SK-N-SH (cell line): ENCODE results near the gene PPP1R9B. TPM values are rescaled to one million over a fixed set of nuclear protein-coding genes. Genes with fewer than 3 reads are reported as not detected.

ENCODE experiments used
- CTCF ChIA-PET: fragments of 300-600, 350-600 bp; formaldehyde crosslinking; extraction: SDS; loops from one replicate; lab custom pipeline; 2021; lab: Yijun Ruan, JAX
- POLR2A ChIA-PET: fragments of 350-600 bp; sonication (Branson Sonifier 250); formaldehyde crosslinking; extraction: SDS; loops from one replicate; lab custom pipeline; 2020; ENCODE audit warnings: antibody characterized with exemption, inconsistent platforms; lab: Yijun Ruan, JAX
- DNase-seq: peaks from one replicate; pipeline ENCODE4 v3.0.0; 2012
- H2AFZ ChIP-seq: fragments of 200-600 bp; sonication (generic); 2 replicates; pipeline ENCODE4 v1.8.1; 2016; ENCODE audit warnings: antibody characterized with exemption, mild to moderate bottlenecking, low read depth
- H3F3A ChIP-seq: fragments of 200-600 bp; sonication (generic); replicated peaks from 2 replicates; pipeline ENCODE3; 2016; ENCODE audit warnings: antibody characterized with exemption, mild to moderate bottlenecking; ENCODE audit not compliant: insufficient read depth
- H3K27ac ChIP-seq, 2 experiments: fragments of 200-500 bp in 1 of 2; fragments of 200-600 bp in 1 of 2; sonication (Bioruptor generic) in 1 of 2; sonication (generic), shearing (Covaris generic) in 1 of 2; 2 replicates each; pipeline versions ENCODE4 v1.5.1 to v1.6.1; 2014 to 2016; ENCODE audit warnings: low read depth in 2 of 2, inconsistent platforms in 1 of 2, low read length in 1 of 2, mild to moderate bottlenecking in 1 of 2, mixed read lengths in 1 of 2
- H3K27me3 ChIP-seq: fragments of 200-600 bp; sonication (generic), shearing (Covaris generic); 2 replicates; pipeline ENCODE4 v1.6.1; 2016; ENCODE audit warnings: mixed run types; ENCODE audit not compliant: insufficient read depth
- H3K36me3 ChIP-seq, 2 experiments: fragments of 200-500 bp in 1 of 2; fragments of 200-600 bp in 1 of 2; sonication (Bioruptor generic) in 1 of 2; sonication (generic) in 1 of 2; replicated peaks in 1 of 2; 2 replicates each; pipeline versions ENCODE3 to v1.5.1; 2014 to 2016; ENCODE audit warnings: low read length in 1 of 2, mild to moderate bottlenecking in 1 of 2; ENCODE audit not compliant: insufficient read depth in 2 of 2, control insufficient read depth in 1 of 2
- H3K4me1 ChIP-seq, 2 experiments: fragments of 200-500 bp in 1 of 2; fragments of 200-600 bp in 1 of 2; sonication (Bioruptor generic) in 1 of 2; sonication (generic), shearing (Covaris generic) in 1 of 2; 2 replicates each; pipeline versions ENCODE4 v1.5.1 to v1.6.1; 2014 to 2016; ENCODE audit warnings: low read depth in 1 of 2, low read length in 1 of 2, mixed run types in 1 of 2; ENCODE audit not compliant: insufficient read depth in 2 of 2, control insufficient read depth in 1 of 2
- H3K4me2 ChIP-seq: fragments of 200-600 bp; sonication (generic), shearing (Covaris generic); 2 replicates; pipeline ENCODE4 v1.6.1; 2017; ENCODE audit warnings: mixed run types
- H3K4me3 ChIP-seq, 2 experiments: fragments of 200-500 bp in 1 of 2; fragments of 200-600 bp in 1 of 2; sonication (Bioruptor generic) in 1 of 2; sonication (generic), shearing (Covaris generic) in 1 of 2; 2 replicates each; pipeline versions ENCODE4 v1.5.1 to v1.8.1; 2014 to 2016; ENCODE audit warnings: low read depth in 2 of 2, inconsistent platforms in 1 of 2, low read length in 1 of 2, mild to moderate bottlenecking in 1 of 2, mixed read lengths in 1 of 2, moderate library complexity in 1 of 2
- H3K79me2 ChIP-seq: fragments of 200-600 bp; sonication (generic); 2 replicates; pipeline ENCODE4 v1.8.1; 2017; ENCODE audit warnings: mild to moderate bottlenecking; ENCODE audit not compliant: insufficient read depth
- H3K9ac ChIP-seq: fragments of 200-600 bp; sonication (generic); 2 replicates; pipeline ENCODE4 v1.6.1; 2017; ENCODE audit warnings: mixed run types
- H3K9me2 ChIP-seq: fragments of 200-600 bp; sonication (generic); 2 replicates; pipeline ENCODE4 v1.6.1; 2017; ENCODE audit warnings: mixed run types
- H3K9me3 ChIP-seq: fragments of 200-600 bp; sonication (generic); 2 replicates; pipeline ENCODE4 v1.6.1; 2017; ENCODE audit warnings: mixed run types, mild to moderate bottlenecking, moderate library complexity
- H4K20me1 ChIP-seq: fragments of 200-600 bp; sonication (generic); 2 replicates; pipeline ENCODE4 v1.6.1; 2017; ENCODE audit warnings: mild to moderate bottlenecking, mixed run types; ENCODE audit not compliant: insufficient read depth
- CHD2 ChIP-seq: fragments of 150-350 bp; IDR thresholded peaks from 2 replicates; pipeline ENCODE4 v1.6.1; 2018; ENCODE audit warnings: low read length; ENCODE audit not compliant: partially characterized antibody
- EP300 ChIP-seq, 2 experiments: IDR thresholded peaks; 2 replicates each; pipeline versions ENCODE4 v1.4.0 to v1.6.1; 2012; ENCODE audit warnings: borderline replicate concordance in 1 of 2, low read depth in 1 of 2, low read length in 1 of 2
- EZH2phosphoT487 ChIP-seq: fragments of 200-600 bp; sonication (generic); IDR thresholded peaks from 2 replicates; pipeline ENCODE4 v1.6.1; 2017; ENCODE audit warnings: low read depth, mixed run types, mild to moderate bottlenecking, antibody characterized with exemption, moderate library complexity, borderline replicate concordance
- FOXJ3 ChIP-seq: sonication (generic); formaldehyde crosslinking; IDR thresholded peaks from 2 replicates; pipeline ENCODE4 v1.5.1; 2020; ENCODE audit warnings: mild to moderate bottlenecking, missing genetic modification reagents
- JUND ChIP-seq: IDR thresholded peaks from 2 replicates; pipeline ENCODE4 v1.4.0; 2012
- MAX ChIP-seq: IDR thresholded peaks from 2 replicates; pipeline ENCODE4 v1.4.0; 2012; ENCODE audit warnings: low read depth
- MEF2A ChIP-seq: IDR thresholded peaks from 2 replicates; pipeline ENCODE4 v1.4.0; 2012; ENCODE audit warnings: low read depth, borderline replicate concordance
- MXI1 ChIP-seq: IDR thresholded peaks from 2 replicates; pipeline ENCODE4 v1.6.1; 2012; ENCODE audit warnings: mild to moderate bottlenecking, low read depth, low read length, improper control_type of control experiment
- NRF1 ChIP-seq: IDR thresholded peaks from 2 replicates; pipeline ENCODE4 v1.6.1; 2012; ENCODE audit warnings: low read depth, mild to moderate bottlenecking, low read length
- REST ChIP-seq: IDR thresholded peaks from 2 replicates; pipeline ENCODE4 v1.6.1; 2012; ENCODE audit warnings: mild to moderate bottlenecking, low read depth, low read length, moderate library complexity
- RFX5 ChIP-seq: IDR thresholded peaks from 2 replicates; pipeline ENCODE4 v1.6.1; 2012; ENCODE audit warnings: mild to moderate bottlenecking, improper control_type of control experiment, low read length
- SIN3A ChIP-seq: IDR thresholded peaks from 2 replicates; pipeline ENCODE4 v1.6.1; 2012; ENCODE audit warnings: low read depth, mild to moderate bottlenecking, low read length, moderate library complexity, borderline replicate concordance
- TAF1 ChIP-seq: IDR thresholded peaks from 2 replicates; pipeline ENCODE4 v1.6.1; 2012; ENCODE audit warnings: low read depth, mild to moderate bottlenecking, low read length, moderate library complexity, borderline replicate concordance
- TCF12 ChIP-seq: IDR thresholded peaks from 2 replicates; pipeline ENCODE4 v1.4.0; 2012
- TEAD4 ChIP-seq: IDR thresholded peaks from 2 replicates; pipeline ENCODE4 v1.4.0; 2012; ENCODE audit warnings: mild to moderate bottlenecking, borderline replicate concordance; ENCODE audit not compliant: insufficient read depth
- YY1 ChIP-seq: IDR thresholded peaks from 2 replicates; pipeline ENCODE4 v1.4.0; 2012; ENCODE audit warnings: low read depth, mild to moderate bottlenecking
- WGBS: methylation state at CpG from one replicate; pipeline ENCODE4 v1.1.6; 2017; ENCODE audit warnings: low lambda C conversion rate; 5-methylcytosine and 5-hydroxymethylcytosine counted together
- polyA plus RNA-seq, 3 experiments: library from polyadenylated mRNA; depleted of rRNA; stranded (reverse); fragments of >200 nt; gene quantifications; 2 replicates each; pipeline ENCODE4 v1.2.3, GENCODE V29; 2012

PPP1R9B gene
- polyA plus RNA-seq, 1 of the 3 experiments (the other 2 are of a cell fraction) = 35.2 TPM

- no peak overlapping the region for H3K4me3 ChIP-seq
- peaks cover 100% of the 10 kb centered on the region for H3F3A ChIP-seq
- H3K9me2 ChIP-seq = no peaks in the 10 kb centered on the region
- POLR2A ChIA-PET = no interaction called here
- no peak for DNase-seq
- WGBS = 91% methylated on average over 24 of the region's 24 CpGs
- H3K9me3 ChIP-seq = no peaks in the 10 kb centered on the region
- no peak overlapping the region for H2AFZ ChIP-seq
- H3K9ac ChIP-seq = no peak overlapping the region
- H3K27me3 ChIP-seq = no peaks in the 10 kb centered on the region
- H3K36me3 ChIP-seq = peaks cover 76 to 79% of the 10 kb centered on the region in 2 experiments
- no peak overlapping the region for H3K4me2 ChIP-seq
- peaks cover 0 to 9% of the 10 kb centered on the region in 2 experiments; a peak in 2 of 4 replicates for H3K4me1 ChIP-seq
- peaks cover 100% of the 10 kb centered on the region for H4K20me1 ChIP-seq
- peak overlapping the region in 1 of 2 experiments; percentile 100; a peak in 2 of 4 replicates for H3K27ac ChIP-seq
- TF ChIP-seq SIN3A (no peak), FOXJ3 (CRISPR knock-in tag) (no peak), MEF2A (no peak), MAX (no peak), EP300 (IDR thresholded peaks at IDR 0.05; ENCODE audit: borderline replicate concordance in 1 of 2, low read depth in 1 of 2, low read length in 1 of 2) (no peak), TEAD4 (no peak), REST (no peak), TAF1 (no peak), MXI1 (no peak), JUND (no peak), EZH2phosphoT487 (no peak), RFX5 (no peak), TCF12 (no peak), NRF1 (no peak), YY1 (no peak), CHD2 (no peak)
- TF ChIP-seq, all 33 proteins: peak for 0
- CTCF ChIA-PET = interaction anchor here (0.7 to 13.8 kb wide), 8 partner anchors 10 to 92 kb away, joined by 3 to 463 read pairs (median 6); partner anchors contain the start of genes COL1A1 and SGCA
- H3K79me2 ChIP-seq = peaks cover 22% of the 10 kb centered on the region; the same call in 1 of the 2 replicates
Measured at GRCh38 chr17:50186661-50187393, 36.4 kb upstream of the PPP1R9B start.
